GM19468 (cell line): Measurements from ENCODE around the gene INTS4.
"Not testable (repeated sequence)": the region's sequence is repeated elsewhere in the genome, so short reads cannot be mapped to it uniquely, and the experiment has no call there.

Source experiments
- ATAC-seq: cut with Tn5 transposase; IDR thresholded peaks from one replicate; pipeline ENCODE4 v1.9.1; 2021; ENCODE audit warnings: mild to moderate bottlenecking, moderate library complexity, moderate number of reproducible peaks; ENCODE audit not compliant: unreplicated experiment; ENCODE audit errors: extremely low read depth

Gene INTS4

GRCh38 chr11:77884829-77885190, 109.7 kb downstream of the INTS4 start:
- no peak for ATAC-seq

- no peak for ATAC-seq
Observed at GRCh38 chr11:77884186-77884828, 110.2 kb downstream of the INTS4 start.

GRCh38 chr11:77883775-77884174, 110.7 kb downstream of the INTS4 start:
- no peak for ATAC-seq

GRCh38 chr11:77882396-77882795, 112.1 kb downstream of the INTS4 start:
- ATAC-seq: no peak

- ATAC-seq: no peak
Observed at GRCh38 chr11:77879218-77879617, 115.2 kb downstream of the INTS4 start.

- not testable (repeated sequence) for ATAC-seq
Observed at GRCh38 chr11:77878247-77878646, 116.2 kb downstream of the INTS4 start.

- no peak for ATAC-seq
Observed at GRCh38 chr11:77876045-77876444, 118.4 kb downstream of the INTS4 start.

- no peak for ATAC-seq
Observed at GRCh38 chr11:77874206-77874605, 120.3 kb downstream of the INTS4 start.

GRCh38 chr11:77873345-77873744, 121.1 kb downstream of the INTS4 start:
- ATAC-seq: no peak

- ATAC-seq: no peak
Observed at GRCh38 chr11:77871855-77872254, 122.6 kb downstream of the INTS4 start.

- no peak for ATAC-seq
Observed at GRCh38 chr11:77868744-77869143, 125.7 kb downstream of the INTS4 start.

GRCh38 chr11:77866336-77866735, 128.1 kb downstream of the INTS4 start:
- ATAC-seq: no peak

- no peak for ATAC-seq
Observed at GRCh38 chr11:77865805-77866204, 128.7 kb downstream of the INTS4 start.

GRCh38 chr11:77861444-77861843, 133.0 kb downstream of the INTS4 start:
- ATAC-seq: not testable (repeated sequence)

GRCh38 chr11:77857906-77858457, 136.5 kb downstream of the INTS4 start:
- ATAC-seq: not testable (repeated sequence)

- ATAC-seq: no peak
Observed at GRCh38 chr11:77854838-77855237, 139.6 kb downstream of the INTS4 start.

- no peak for ATAC-seq
Observed at GRCh38 chr11:77851503-77851902, 143.0 kb downstream of the INTS4 start.

GRCh38 chr11:77843700-77844099, 150.8 kb downstream of the INTS4 start:
- ATAC-seq: not testable (repeated sequence)

- no peak for ATAC-seq
Observed at GRCh38 chr11:77842441-77843121, 151.9 kb downstream of the INTS4 start.

GRCh38 chr11:77833302-77833701, 161.2 kb downstream of the INTS4 start:
- no peak for ATAC-seq

- no peak for ATAC-seq
Observed at GRCh38 chr11:77828926-77829325, 165.5 kb downstream of the INTS4 start.
